ENCODE results near the gene BPIFB3. TPM values are rescaled to one million over a fixed set of nuclear protein-coding genes. Genes with fewer than 3 reads are reported as not detected.
"Not testable (repeated sequence)": the region's sequence is repeated elsewhere in the genome, so short reads cannot be mapped to it uniquely, and the experiment has no call there.

The BPIFB3 gene
- total RNA-seq, 1 donor from 2014 or later: not detected

DNA sequence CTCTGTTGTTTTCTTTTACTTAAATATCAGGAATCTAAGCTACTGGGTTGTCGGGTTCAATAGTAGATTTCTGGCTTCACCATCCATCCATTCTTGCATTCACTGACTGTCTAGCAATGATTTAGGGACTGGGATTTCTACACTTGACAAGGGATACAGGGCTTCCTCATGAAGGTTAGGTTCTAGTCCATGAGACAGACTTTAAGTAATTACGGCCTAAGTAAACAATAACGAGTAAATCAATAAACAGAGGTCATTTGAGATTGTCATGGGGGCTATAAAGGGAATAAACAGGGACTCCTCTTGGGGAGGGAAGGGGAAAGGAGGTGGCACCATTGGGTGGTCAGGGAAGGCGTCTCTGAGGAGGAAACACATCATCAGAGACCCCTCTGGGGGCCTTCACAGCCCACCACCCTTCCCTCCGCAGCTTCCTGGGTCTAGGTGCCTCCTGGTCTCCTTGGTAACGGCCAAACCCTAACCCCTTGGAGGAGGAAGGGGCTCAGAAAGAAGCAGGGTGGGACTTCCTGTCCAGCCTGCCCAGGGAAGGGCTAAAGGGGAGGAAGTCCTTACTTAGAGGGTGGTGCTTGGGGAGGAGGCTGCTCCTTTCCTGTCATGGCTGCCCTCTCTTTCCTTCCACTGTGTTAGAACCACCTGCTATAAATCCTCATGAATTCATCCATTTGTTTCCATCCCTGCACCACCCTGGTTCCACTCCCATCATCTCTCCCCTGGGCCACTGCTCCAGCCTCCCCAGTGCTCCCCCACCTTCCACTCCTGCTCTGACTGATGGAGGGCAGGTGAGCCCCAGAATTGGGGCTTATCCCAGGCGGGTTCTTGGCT is 59.1 kb downstream of the BPIFB3 start:
- intact Hi-C loops (cut with DNase I): no loop called here
- no peaks in the 10 kb centered on the region for H3K27me3 ChIP-seq
- H3K4me1 ChIP-seq: no peaks in the 10 kb centered on the region
- H3K36me3 ChIP-seq: no peaks in the 10 kb centered on the region
- no peak overlapping the region for H3K27ac ChIP-seq
- TF ChIP-seq, protein P1, sequence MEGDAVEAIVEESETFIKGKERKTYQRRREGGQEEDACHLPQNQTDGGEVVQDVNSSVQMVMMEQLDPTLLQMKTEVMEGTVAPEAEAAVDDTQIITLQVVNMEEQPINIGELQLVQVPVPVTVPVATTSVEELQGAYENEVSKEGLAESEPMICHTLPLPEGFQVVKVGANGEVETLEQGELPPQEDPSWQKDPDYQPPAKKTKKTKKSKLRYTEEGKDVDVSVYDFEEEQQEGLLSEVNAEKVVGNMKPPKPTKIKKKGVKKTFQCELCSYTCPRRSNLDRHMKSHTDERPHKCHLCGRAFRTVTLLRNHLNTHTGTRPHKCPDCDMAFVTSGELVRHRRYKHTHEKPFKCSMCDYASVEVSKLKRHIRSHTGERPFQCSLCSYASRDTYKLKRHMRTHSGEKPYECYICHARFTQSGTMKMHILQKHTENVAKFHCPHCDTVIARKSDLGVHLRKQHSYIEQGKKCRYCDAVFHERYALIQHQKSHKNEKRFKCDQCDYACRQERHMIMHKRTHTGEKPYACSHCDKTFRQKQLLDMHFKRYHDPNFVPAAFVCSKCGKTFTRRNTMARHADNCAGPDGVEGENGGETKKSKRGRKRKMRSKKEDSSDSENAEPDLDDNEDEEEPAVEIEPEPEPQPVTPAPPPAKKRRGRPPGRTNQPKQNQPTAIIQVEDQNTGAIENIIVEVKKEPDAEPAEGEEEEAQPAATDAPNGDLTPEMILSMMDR (IDR thresholded peaks at IDR 0.05): no peak
- TF ChIP-seq POLR2A (IDR thresholded peaks at IDR 0.05) (no peak), POLR2AphosphoS5 (IDR thresholded peaks at IDR 0.05; ENCODE audit: insufficient read depth in 1 of 2, low read depth in 1 of 2) (no peak)
- no peak overlapping the region for H3K4me3 ChIP-seq
- no peak for DNase-seq (ENCODE audit: extremely low spot score in 2 of 2)
- H3K9me3 ChIP-seq: no peaks in the 10 kb centered on the region

GRCh38 chr20:33113387-33113908 is 59.7 kb downstream of the BPIFB3 start:
- intact Hi-C loops (cut with DNase I): no loop called here
- H3K4me1 ChIP-seq: no peaks in the 10 kb centered on the region
- TF ChIP-seq, protein P1 (IDR thresholded peaks at IDR 0.05): no peak
- TF ChIP-seq POLR2A (IDR thresholded peaks at IDR 0.05) (no peak), POLR2AphosphoS5 (IDR thresholded peaks at IDR 0.05; ENCODE audit: insufficient read depth in 1 of 2, low read depth in 1 of 2) (no peak)
- no peaks in the 10 kb centered on the region for H3K36me3 ChIP-seq
- no peak overlapping the region for H3K27ac ChIP-seq
- DNase-seq (ENCODE audit: extremely low spot score in 2 of 2): no peak
- no peaks in the 10 kb centered on the region for H3K27me3 ChIP-seq
- no peak overlapping the region for H3K4me3 ChIP-seq
- no peaks in the 10 kb centered on the region for H3K9me3 ChIP-seq

- DNase-seq (ENCODE audit: extremely low spot score in 2 of 2); H3K27ac ChIP-seq; H3K4me1 ChIP-seq; H3K4me3 ChIP-seq; H3K27me3 ChIP-seq; intact Hi-C loops (cut with DNase I); H3K36me3 ChIP-seq; H3K9me3 ChIP-seq: not testable (repeated sequence)
Observed at GRCh38 chr20:33115501-33115900, 61.8 kb downstream of the BPIFB3 start.

GRCh38 chr20:33119725-33120720 is 66.3 kb downstream of the BPIFB3 start:
- Histone ChIP-seq H3K4me3 (no peak overlapping the region), H3K9me3 (no peaks in the 10 kb centered on the region), H3K4me1 (no peaks in the 10 kb centered on the region), H3K36me3 (no peaks in the 10 kb centered on the region), H3K27ac (no peak overlapping the region), H3K27me3 (no peaks in the 10 kb centered on the region)
- DNase-seq (ENCODE audit: extremely low spot score in 2 of 2): peak in 1 of 2 donors; percentile 58
- intact Hi-C loops (cut with DNase I): no loop called here
- TF ChIP-seq, protein P1 (IDR thresholded peaks at IDR 0.05): no peak
- TF ChIP-seq POLR2AphosphoS5 (IDR thresholded peaks at IDR 0.05; ENCODE audit: insufficient read depth in 1 of 2, low read depth in 1 of 2) (no peak), POLR2A (IDR thresholded peaks at IDR 0.05) (no peak)

DNA sequence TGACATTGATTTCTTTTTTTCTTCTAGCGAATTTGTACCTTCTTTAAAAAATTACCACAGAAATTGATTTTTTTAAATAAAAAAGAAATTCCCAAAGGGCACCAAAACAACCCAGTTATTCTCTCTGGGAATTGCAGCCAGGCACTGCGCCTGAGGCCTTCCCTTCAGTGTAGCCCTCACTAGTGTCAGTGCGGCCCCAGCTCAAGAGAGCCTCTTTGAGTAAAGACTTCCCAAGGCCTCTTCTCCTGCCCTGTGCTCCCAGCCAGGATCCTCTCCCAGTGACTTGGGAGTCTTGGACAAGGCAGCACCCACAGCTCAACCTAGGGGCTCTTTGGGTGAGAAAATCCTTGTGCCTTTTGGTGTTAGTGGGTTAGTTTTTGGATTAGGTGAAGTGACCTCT is 67.2 kb downstream of the BPIFB3 start:
- Histone ChIP-seq H3K36me3 (no peaks in the 10 kb centered on the region), H3K4me3 (no peak overlapping the region), H3K27me3 (no peaks in the 10 kb centered on the region), H3K4me1 (no peaks in the 10 kb centered on the region), H3K9me3 (no peaks in the 10 kb centered on the region), H3K27ac (no peak overlapping the region)
- TF ChIP-seq POLR2A (IDR thresholded peaks at IDR 0.05) (no peak), POLR2AphosphoS5 (IDR thresholded peaks at IDR 0.05; ENCODE audit: insufficient read depth in 1 of 2, low read depth in 1 of 2) (no peak)
- TF ChIP-seq, protein P1 (IDR thresholded peaks at IDR 0.05): no peak
- intact Hi-C loops (cut with DNase I): no loop called here
- DNase-seq (ENCODE audit: extremely low spot score in 2 of 2): peak in 1 of 2 donors; percentile 31

GRCh38 chr20:33122297-33122696 is 68.6 kb downstream of the BPIFB3 start:
- H3K4me1 ChIP-seq; H3K27ac ChIP-seq; H3K9me3 ChIP-seq; intact Hi-C loops (cut with DNase I); H3K27me3 ChIP-seq; H3K36me3 ChIP-seq; DNase-seq (ENCODE audit: extremely low spot score in 2 of 2); H3K4me3 ChIP-seq: not testable (repeated sequence)

Data from vagina (tissue), 2 donors.